ENCODE results near the gene OCRL. TPM values are rescaled to one million over a fixed set of nuclear protein-coding genes. Genes with fewer than 3 reads are reported as not detected.

OCRL gene
- total and polyA plus RNA-seq, 2 donors (not counting 1 experiment from before 2014, with no cell fraction given), result 4.6 to 10.6 TPM

DNA sequence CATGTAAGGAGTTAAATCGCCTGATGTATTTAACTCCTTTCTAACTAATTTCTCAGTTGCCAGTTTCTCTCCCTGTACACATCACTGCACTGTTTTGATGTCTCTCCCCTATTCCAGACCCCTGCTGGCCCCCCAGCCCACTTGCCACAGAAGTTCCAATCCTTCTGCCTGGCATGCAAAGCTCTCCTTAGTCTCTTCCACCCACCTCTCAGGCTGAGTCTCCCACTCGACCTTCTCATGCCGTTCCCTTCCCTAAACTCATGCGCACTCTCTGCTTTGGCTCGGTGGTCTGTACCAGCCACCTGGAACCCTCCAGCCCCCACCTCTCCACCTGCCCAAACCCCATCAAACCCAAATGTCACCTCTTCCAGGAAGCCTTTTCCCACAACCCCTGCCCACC, 57.8 kb downstream of the OCRL start:
- WGBS (ENCODE audit: insufficient coverage), result 91% methylated on average over 5 of the region's 5 CpGs
- no peaks in the 10 kb centered on the region for H3K79me2 ChIP-seq (ENCODE audit: control insufficient read depth, insufficient read depth, low read length)
- no peak for DNase-seq

GRCh38 chrX:129599499-129599898, 59.4 kb downstream of the OCRL start:
- no peaks in the 10 kb centered on the region for H3K36me3 ChIP-seq (replicated peaks in 1 of 2; ENCODE audit: control extremely low read depth in 1 of 2, control insufficient read depth in 1 of 2, extremely low read depth in 1 of 2, insufficient read depth in 2 of 2, low read length in 1 of 2)
- H2AFZ ChIP-seq (ENCODE audit: insufficient read depth, low read depth, low read length, poor library complexity, severe bottlenecking), result no peak overlapping the region
- no peak overlapping the region for H3K4me3 Mint-ChIP-seq
- WGBS (ENCODE audit: insufficient coverage), result 100% methylated on average over 1 of the region's 5 CpGs
- TF ChIP-seq EZH2 (IDR thresholded peaks at IDR 0.05; ENCODE audit: borderline replicate concordance, insufficient read depth, low read depth, low read length, poor library complexity, severe bottlenecking), result no peak
- no peak for TF ChIP-seq CTCF (IDR thresholded peaks at IDR 0.05)
- H3K4me1 ChIP-seq (ENCODE audit: control insufficient read depth in 2 of 2, insufficient read depth in 2 of 2, low read length in 2 of 2), result peaks cover 3 to 7% of the 10 kb centered on the region in 2 donors
- H3K9me3 ChIP-seq (ENCODE audit: control extremely low read depth in 1 of 3, control insufficient read depth in 2 of 3, insufficient read depth in 1 of 3, low read length in 2 of 3), result no peaks in the 10 kb centered on the region
- ChIA-PET CTCF (no interaction called here), POLR2A (no interaction called here)
- no peak overlapping the region for H3K4me2 ChIP-seq (replicated peaks; ENCODE audit: low read depth, low read length, poor library complexity, severe bottlenecking)
- no peaks in the 10 kb centered on the region for H3K27me3 ChIP-seq (replicated peaks in 1 of 4; ENCODE audit: control extremely low read depth in 1 of 4, control insufficient read depth in 3 of 4, insufficient read depth in 4 of 4, low read length in 3 of 4)
- ATAC-seq (ENCODE audit: low read depth), result no peak
- no peak overlapping the region for H3K27ac Mint-ChIP-seq
- no peaks in the 10 kb centered on the region for H3K9me3 Mint-ChIP-seq (ENCODE audit: insufficient read depth)
- H3K4me3 ChIP-seq (ENCODE audit: control extremely low read depth in 1 of 5, extremely low read depth in 1 of 5, insufficient read depth in 1 of 5, low read depth in 2 of 5, low read length in 4 of 5), result no peak overlapping the region
- intact Hi-C loops (cut with micrococcal nuclease), result no loop called here
- H3K79me2 ChIP-seq (ENCODE audit: control insufficient read depth, insufficient read depth, low read length), result no peaks in the 10 kb centered on the region
- DNase-seq, result no peak
- peaks cover 9% of the 10 kb centered on the region for H3K4me1 Mint-ChIP-seq
- H3K27ac ChIP-seq (ENCODE audit: low read length in 2 of 2), result no peak overlapping the region
- H3K9ac ChIP-seq (ENCODE audit: low read length), result no peak overlapping the region
- no peaks in the 10 kb centered on the region for H3K27me3 Mint-ChIP-seq
- H4K20me1 ChIP-seq (ENCODE audit: control insufficient read depth, insufficient read depth, low read length, poor library complexity, severe bottlenecking), result no peaks in the 10 kb centered on the region

More for the DNA sequence above, 57.8 kb downstream of the OCRL start:
- CTCF ChIA-PET, result interaction anchor here (0.7 kb wide), 1 partner anchor 112 kb away, joined by 3 read pairs; no protein-coding TSS in a partner anchor
- H3K36me3 ChIP-seq (replicated peaks in 1 of 2; ENCODE audit: control extremely low read depth in 1 of 2, control insufficient read depth in 1 of 2, extremely low read depth in 1 of 2, insufficient read depth in 2 of 2, low read length in 1 of 2), result no peaks in the 10 kb centered on the region
- H3K4me1 ChIP-seq (ENCODE audit: control insufficient read depth in 2 of 2, insufficient read depth in 2 of 2, low read length in 2 of 2), result no peaks in the 10 kb centered on the region
- no peak for TF ChIP-seq CTCF (IDR thresholded peaks at IDR 0.05)
- TF ChIP-seq EZH2 (IDR thresholded peaks at IDR 0.05; ENCODE audit: borderline replicate concordance, insufficient read depth, low read depth, low read length, poor library complexity, severe bottlenecking), result no peak
- no peaks in the 10 kb centered on the region for H4K20me1 ChIP-seq (ENCODE audit: control insufficient read depth, insufficient read depth, low read length, poor library complexity, severe bottlenecking)
- no peak overlapping the region for H3K9ac ChIP-seq (ENCODE audit: low read length)
- no peaks in the 10 kb centered on the region for H3K27me3 Mint-ChIP-seq
- no peaks in the 10 kb centered on the region for H3K9me3 Mint-ChIP-seq (ENCODE audit: insufficient read depth)
- POLR2A ChIA-PET, result no interaction called here
- no peak for ATAC-seq (ENCODE audit: low read depth)
- no peaks in the 10 kb centered on the region for H3K27me3 ChIP-seq (replicated peaks in 1 of 4; ENCODE audit: control extremely low read depth in 1 of 4, control insufficient read depth in 3 of 4, insufficient read depth in 4 of 4, low read length in 3 of 4)
- H3K9me3 ChIP-seq (ENCODE audit: control extremely low read depth in 1 of 3, control insufficient read depth in 2 of 3, insufficient read depth in 1 of 3, low read length in 2 of 3), result no peaks in the 10 kb centered on the region
- intact Hi-C loops (cut with micrococcal nuclease), result no loop called here
- peaks cover 2% of the 10 kb centered on the region for H3K4me1 Mint-ChIP-seq
- H2AFZ ChIP-seq (ENCODE audit: insufficient read depth, low read depth, low read length, poor library complexity, severe bottlenecking), result no peak overlapping the region
- H3K4me2 ChIP-seq (replicated peaks; ENCODE audit: low read depth, low read length, poor library complexity, severe bottlenecking), result no peak overlapping the region
- no peak overlapping the region for H3K27ac Mint-ChIP-seq
- no peak overlapping the region for H3K4me3 ChIP-seq (ENCODE audit: control extremely low read depth in 1 of 5, extremely low read depth in 1 of 5, insufficient read depth in 1 of 5, low read depth in 2 of 5, low read length in 4 of 5)
- H3K27ac ChIP-seq (ENCODE audit: low read length in 2 of 2), result no peak overlapping the region
- no peak overlapping the region for H3K4me3 Mint-ChIP-seq
